ENCODE data around the gene CASTOR2.
"Not testable (repeated sequence)": the region's sequence is repeated elsewhere in the genome, so short reads cannot be mapped to it uniquely, and the experiment has no call there.

DNA sequence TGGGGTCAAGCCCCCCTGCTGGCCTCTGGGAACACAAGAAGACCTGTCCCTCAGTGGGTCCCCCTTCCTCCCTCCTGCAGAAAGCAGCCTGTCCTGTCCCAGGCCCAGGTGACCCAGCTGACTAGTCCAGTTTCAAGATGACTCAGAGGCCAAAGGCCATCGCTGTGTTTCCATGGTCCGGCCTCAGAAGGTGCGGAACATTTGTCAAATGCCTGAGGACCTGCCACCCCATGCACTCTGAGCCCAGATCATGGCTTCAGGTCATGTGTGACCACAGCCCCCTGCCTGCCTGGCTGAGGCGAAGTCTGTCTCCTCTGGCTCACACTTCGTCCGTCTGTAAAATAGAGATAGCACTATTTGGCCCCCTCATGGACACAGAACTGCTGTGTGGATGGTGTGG, 2.4 kb downstream of the CASTOR2 start:
- TF ChIP-seq, protein P1, sequence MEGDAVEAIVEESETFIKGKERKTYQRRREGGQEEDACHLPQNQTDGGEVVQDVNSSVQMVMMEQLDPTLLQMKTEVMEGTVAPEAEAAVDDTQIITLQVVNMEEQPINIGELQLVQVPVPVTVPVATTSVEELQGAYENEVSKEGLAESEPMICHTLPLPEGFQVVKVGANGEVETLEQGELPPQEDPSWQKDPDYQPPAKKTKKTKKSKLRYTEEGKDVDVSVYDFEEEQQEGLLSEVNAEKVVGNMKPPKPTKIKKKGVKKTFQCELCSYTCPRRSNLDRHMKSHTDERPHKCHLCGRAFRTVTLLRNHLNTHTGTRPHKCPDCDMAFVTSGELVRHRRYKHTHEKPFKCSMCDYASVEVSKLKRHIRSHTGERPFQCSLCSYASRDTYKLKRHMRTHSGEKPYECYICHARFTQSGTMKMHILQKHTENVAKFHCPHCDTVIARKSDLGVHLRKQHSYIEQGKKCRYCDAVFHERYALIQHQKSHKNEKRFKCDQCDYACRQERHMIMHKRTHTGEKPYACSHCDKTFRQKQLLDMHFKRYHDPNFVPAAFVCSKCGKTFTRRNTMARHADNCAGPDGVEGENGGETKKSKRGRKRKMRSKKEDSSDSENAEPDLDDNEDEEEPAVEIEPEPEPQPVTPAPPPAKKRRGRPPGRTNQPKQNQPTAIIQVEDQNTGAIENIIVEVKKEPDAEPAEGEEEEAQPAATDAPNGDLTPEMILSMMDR (IDR thresholded peaks at IDR 0.05): not testable (repeated sequence)
- TF ChIP-seq POLR2A (IDR thresholded peaks at IDR 0.05): not testable (repeated sequence)

Measured in right lobe of liver (tissue), 4 donors.